ENCODE data around the gene COL6A3. TPM values are rescaled to one million over a fixed set of nuclear protein-coding genes. Genes with fewer than 3 reads are reported as not detected.

The COL6A3 gene
- total RNA-seq, 1 experiment from 2014 or later = 1.2 TPM

DNA sequence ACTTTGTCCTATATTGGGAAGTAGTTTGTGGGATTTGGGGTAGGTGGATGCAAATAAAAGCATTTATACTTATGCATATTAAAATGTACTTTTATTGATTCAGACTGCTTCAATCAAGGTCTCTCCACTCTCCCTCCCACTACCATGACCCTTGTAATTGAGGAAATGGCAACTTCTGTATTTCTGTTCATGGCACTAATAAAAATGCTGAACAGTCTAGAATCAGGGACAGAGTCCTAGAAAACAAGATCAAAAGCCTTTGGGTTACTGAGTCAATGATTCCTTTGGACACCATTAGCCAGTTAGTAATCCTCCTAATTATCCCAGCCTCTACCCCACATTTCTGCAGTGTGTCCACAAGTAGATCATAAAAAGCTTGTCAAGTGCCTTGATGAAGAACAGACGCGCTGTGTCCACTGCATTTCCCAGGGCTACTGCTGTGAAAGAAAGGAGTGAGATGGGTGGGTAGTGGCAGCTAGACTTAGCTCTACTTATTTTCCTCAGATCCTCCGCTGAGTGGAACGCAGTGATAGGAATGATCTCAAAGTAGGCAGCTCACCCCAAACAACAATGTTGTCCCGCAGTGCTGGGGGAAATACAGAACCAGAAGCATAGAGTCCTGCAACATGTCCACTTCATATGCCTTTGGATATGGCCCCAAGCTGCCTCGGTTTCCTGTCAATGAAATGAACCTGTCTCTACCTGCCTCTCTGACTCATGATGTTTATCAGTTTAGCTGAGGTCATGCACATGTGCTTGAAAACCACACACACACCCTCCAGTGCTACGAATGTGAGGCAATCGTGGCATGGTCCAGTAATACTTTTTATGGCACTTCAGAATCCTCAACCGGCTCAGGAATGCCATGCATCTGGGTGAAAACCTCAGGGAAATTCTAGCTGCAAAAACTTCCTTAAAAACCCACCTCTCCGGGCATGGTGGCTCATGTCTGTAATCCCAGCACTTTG lies 115.5 kb downstream of the COL6A3 start (continued):
- TF ChIP-seq, protein P1, sequence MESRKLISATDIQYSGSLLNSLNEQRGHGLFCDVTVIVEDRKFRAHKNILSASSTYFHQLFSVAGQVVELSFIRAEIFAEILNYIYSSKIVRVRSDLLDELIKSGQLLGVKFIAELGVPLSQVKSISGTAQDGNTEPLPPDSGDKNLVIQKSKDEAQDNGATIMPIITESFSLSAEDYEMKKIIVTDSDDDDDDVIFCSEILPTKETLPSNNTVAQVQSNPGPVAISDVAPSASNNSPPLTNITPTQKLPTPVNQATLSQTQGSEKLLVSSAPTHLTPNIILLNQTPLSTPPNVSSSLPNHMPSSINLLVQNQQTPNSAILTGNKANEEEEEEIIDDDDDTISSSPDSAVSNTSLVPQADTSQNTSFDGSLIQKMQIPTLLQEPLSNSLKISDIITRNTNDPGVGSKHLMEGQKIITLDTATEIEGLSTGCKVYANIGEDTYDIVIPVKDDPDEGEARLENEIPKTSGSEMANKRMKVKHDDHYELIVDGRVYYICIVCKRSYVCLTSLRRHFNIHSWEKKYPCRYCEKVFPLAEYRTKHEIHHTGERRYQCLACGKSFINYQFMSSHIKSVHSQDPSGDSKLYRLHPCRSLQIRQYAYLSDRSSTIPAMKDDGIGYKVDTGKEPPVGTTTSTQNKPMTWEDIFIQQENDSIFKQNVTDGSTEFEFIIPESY (IDR thresholded peaks at IDR 0.05; ENCODE audit: extremely low read depth, insufficient replicate concordance, low read length) = no peak
- no peak for TF ChIP-seq RAD21 (IDR thresholded peaks at IDR 0.05; ENCODE audit: low read depth)
- TF ChIP-seq TCF7L2 (IDR thresholded peaks at IDR 0.05; ENCODE audit: borderline replicate concordance, extremely low read depth, insufficient read depth, insufficient read length) = no peak
- no peak for TF ChIP-seq ZFX (IDR thresholded peaks at IDR 0.05)
- TF ChIP-seq, protein P2, sequence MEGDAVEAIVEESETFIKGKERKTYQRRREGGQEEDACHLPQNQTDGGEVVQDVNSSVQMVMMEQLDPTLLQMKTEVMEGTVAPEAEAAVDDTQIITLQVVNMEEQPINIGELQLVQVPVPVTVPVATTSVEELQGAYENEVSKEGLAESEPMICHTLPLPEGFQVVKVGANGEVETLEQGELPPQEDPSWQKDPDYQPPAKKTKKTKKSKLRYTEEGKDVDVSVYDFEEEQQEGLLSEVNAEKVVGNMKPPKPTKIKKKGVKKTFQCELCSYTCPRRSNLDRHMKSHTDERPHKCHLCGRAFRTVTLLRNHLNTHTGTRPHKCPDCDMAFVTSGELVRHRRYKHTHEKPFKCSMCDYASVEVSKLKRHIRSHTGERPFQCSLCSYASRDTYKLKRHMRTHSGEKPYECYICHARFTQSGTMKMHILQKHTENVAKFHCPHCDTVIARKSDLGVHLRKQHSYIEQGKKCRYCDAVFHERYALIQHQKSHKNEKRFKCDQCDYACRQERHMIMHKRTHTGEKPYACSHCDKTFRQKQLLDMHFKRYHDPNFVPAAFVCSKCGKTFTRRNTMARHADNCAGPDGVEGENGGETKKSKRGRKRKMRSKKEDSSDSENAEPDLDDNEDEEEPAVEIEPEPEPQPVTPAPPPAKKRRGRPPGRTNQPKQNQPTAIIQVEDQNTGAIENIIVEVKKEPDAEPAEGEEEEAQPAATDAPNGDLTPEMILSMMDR (IDR thresholded peaks at IDR 0.05 in 2 of 3, conservative IDR thresholded peaks at IDR 0.05 in 1 of 3; ENCODE audit: borderline replicate concordance in 1 of 3, insufficient read depth in 1 of 3, low read depth in 2 of 3, low read length in 2 of 3) = no peak
- no peak for TF ChIP-seq EGR1 (IDR thresholded peaks at IDR 0.05; ENCODE audit: low read depth)
- TF ChIP-seq POLR2A (IDR thresholded peaks at IDR 0.05; ENCODE audit: borderline replicate concordance, extremely low read depth, insufficient read depth, insufficient read length) = no peak
- TF ChIP-seq ELF1 (IDR thresholded peaks at IDR 0.05; ENCODE audit: borderline replicate concordance, low read depth) = no peak
- TF ChIP-seq, protein P3, sequence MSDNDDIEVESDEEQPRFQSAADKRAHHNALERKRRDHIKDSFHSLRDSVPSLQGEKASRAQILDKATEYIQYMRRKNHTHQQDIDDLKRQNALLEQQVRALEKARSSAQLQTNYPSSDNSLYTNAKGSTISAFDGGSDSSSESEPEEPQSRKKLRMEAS (IDR thresholded peaks at IDR 0.05) = peak; percentile 96
- peak; percentile 84 for TF ChIP-seq SIN3A (IDR thresholded peaks at IDR 0.05; ENCODE audit: low read depth)
- peak; percentile 82 for TF ChIP-seq FOSL1 (IDR thresholded peaks at IDR 0.05; ENCODE audit: low read depth)
- no peak for TF ChIP-seq EZH2 (IDR thresholded peaks at IDR 0.05)
